SK-N-SH treated with all-trans-retinoic acid at 6 μM for 48 hours (cell line): ENCODE data around the gene GORASP1.
"Not testable (repeated sequence)": the region's sequence is repeated elsewhere in the genome, so short reads cannot be mapped to it uniquely, and the experiment has no call there.

ENCODE experiments used
- ATAC-seq: fragments of 200-7000 bp; cut with Tn5 transposase; 3 replicates; pipeline ENCODE4 v1.9.1; 2020; ENCODE audit warnings: mild to moderate bottlenecking, moderate library complexity
- ARNTL ChIP-seq: fragments of 450-650 bp; formaldehyde crosslinking; IDR thresholded peaks from 2 replicates; pipeline ENCODE4 v1.5.0; 2020; ENCODE audit warnings: low read depth, mild to moderate bottlenecking, moderate library complexity, borderline replicate concordance
- BACH2 ChIP-seq: fragments of 250-450 bp; sonication (Bioruptor Pico); IDR thresholded peaks from 2 replicates; pipeline ENCODE4 v1.9.0; 2021; ENCODE audit warnings: mild to moderate bottlenecking, borderline replicate concordance
- CREB5 ChIP-seq: fragments of 250-450 bp; sonication (Bioruptor Pico); IDR thresholded peaks from 2 replicates; pipeline ENCODE4 v1.5.1; 2020; ENCODE audit warnings: low read depth, mild to moderate bottlenecking, moderate library complexity
- CSDC2 ChIP-seq: fragments of 250-450 bp; sonication (Bioruptor Pico); IDR thresholded peaks from 2 replicates; pipeline ENCODE4 v1.5.0; 2020; ENCODE audit warnings: mild to moderate bottlenecking, moderate library complexity
- CSRNP3 ChIP-seq: fragments of 250-450 bp; sonication (Bioruptor Pico); IDR thresholded peaks from 2 replicates; pipeline ENCODE4 v1.5.1; 2021; ENCODE audit warnings: mild to moderate bottlenecking, moderate library complexity
- ESRRG ChIP-seq: fragments of 250-450 bp; sonication (Bioruptor Pico); IDR thresholded peaks from 2 replicates; pipeline ENCODE4 v1.6.1; 2021; ENCODE audit warnings: mild to moderate bottlenecking
- OSR1 ChIP-seq: fragments of 250-450 bp; sonication (Bioruptor Pico); IDR thresholded peaks from 2 replicates; pipeline ENCODE4 v1.8.0; 2022; ENCODE audit warnings: moderate library complexity, mild to moderate bottlenecking, inconsistent platforms
- PATZ1 ChIP-seq: fragments of 250-450 bp; sonication (Bioruptor Pico); IDR thresholded peaks from 2 replicates; pipeline ENCODE4 v1.8.0; 2020; ENCODE audit warnings: mild to moderate bottlenecking, moderate library complexity, borderline replicate concordance
- POU6F1 ChIP-seq: fragments of 250-450 bp; sonication (Bioruptor Pico); IDR thresholded peaks from 2 replicates; pipeline ENCODE4 v1.8.0; 2021; ENCODE audit warnings: low read depth, mild to moderate bottlenecking, moderate library complexity, borderline replicate concordance
- SNAI2 ChIP-seq: fragments of 250-450 bp; sonication (Bioruptor Pico); IDR thresholded peaks from 2 replicates; pipeline ENCODE4 v1.5.0; 2020; ENCODE audit warnings: mild to moderate bottlenecking, moderate library complexity
- TCF4 ChIP-seq: fragments of 250-450 bp; sonication (Bioruptor Pico); IDR thresholded peaks from 2 replicates; pipeline ENCODE4 v1.8.0; 2021; ENCODE audit warnings: mild to moderate bottlenecking, moderate library complexity, borderline replicate concordance
- TSHZ2 ChIP-seq: fragments of 250-450 bp; sonication (Bioruptor Pico); IDR thresholded peaks from 2 replicates; pipeline ENCODE4 v1.5.0; 2020; ENCODE audit warnings: mild to moderate bottlenecking, moderate library complexity
- ZC3H10 ChIP-seq: fragments of 250-450 bp; sonication (Bioruptor Pico); IDR thresholded peaks from 2 replicates; pipeline ENCODE4 v1.5.1; 2021; ENCODE audit warnings: mild to moderate bottlenecking, moderate library complexity
- ZNF8 ChIP-seq: fragments of 450-650 bp; formaldehyde crosslinking; IDR thresholded peaks from 2 replicates; pipeline ENCODE4 v1.5.0; 2020; ENCODE audit warnings: mild to moderate bottlenecking, moderate library complexity

Gene GORASP1

GRCh38 chr3:39063143-39063542 is 44.3 kb downstream of the GORASP1 start:
- no peak for ATAC-seq
- TF ChIP-seq POU6F1 (CRISPR knock-in tag) (no peak), ZC3H10 (CRISPR knock-in tag) (no peak), ZNF8 (CRISPR knock-in tag) (no peak), OSR1 (CRISPR knock-in tag) (no peak), PATZ1 (CRISPR knock-in tag) (no peak), CSDC2 (CRISPR knock-in tag) (no peak), CREB5 (CRISPR knock-in tag) (no peak), SNAI2 (CRISPR knock-in tag) (no peak)

GRCh38 chr3:39062180-39062579 is 45.2 kb downstream of the GORASP1 start:
- no peak for ATAC-seq
- TF ChIP-seq ARNTL (CRISPR knock-in tag) (no peak), POU6F1 (CRISPR knock-in tag) (no peak), TSHZ2 (no peak), ZNF8 (CRISPR knock-in tag) (no peak), ZC3H10 (CRISPR knock-in tag) (no peak), CSRNP3 (CRISPR knock-in tag) (no peak), OSR1 (CRISPR knock-in tag) (no peak), TCF4 (CRISPR knock-in tag) (no peak), PATZ1 (CRISPR knock-in tag) (no peak), ESRRG (no peak), CREB5 (CRISPR knock-in tag) (no peak), SNAI2 (CRISPR knock-in tag) (no peak), BACH2 (no peak)
- TF ChIP-seq, all 23 proteins: peak for 0

- ATAC-seq: not testable (repeated sequence)
These were observed 46.2 kb downstream of the GORASP1 start for GRCh38 chr3:39061228-39061627.
